Muscle of back (tissue), 11 donors: ENCODE data around the gene LMF2. TPM values are rescaled to one million over a fixed set of nuclear protein-coding genes. Genes with fewer than 3 reads are reported as not detected.

Source experiments
- DNase-seq, 3 donors: peaks; one replicate each; pipeline versions ENCODE4 v3.0.0 to v3.0.0-alpha.2; 2013
- polyA plus RNA-seq, 10 donors: library from polyadenylated mRNA; unstranded; fragments of 120-200 nt; gene quantifications; one replicate each; pipeline ENCODE4 v1.2.1, GENCODE V29; 2013; ENCODE audit not compliant: insufficient read length in 10 of 10

LMF2 gene
- polyA plus RNA-seq, 10 donors: 25.8 to 49.4 (median 38.2) TPM

DNA sequence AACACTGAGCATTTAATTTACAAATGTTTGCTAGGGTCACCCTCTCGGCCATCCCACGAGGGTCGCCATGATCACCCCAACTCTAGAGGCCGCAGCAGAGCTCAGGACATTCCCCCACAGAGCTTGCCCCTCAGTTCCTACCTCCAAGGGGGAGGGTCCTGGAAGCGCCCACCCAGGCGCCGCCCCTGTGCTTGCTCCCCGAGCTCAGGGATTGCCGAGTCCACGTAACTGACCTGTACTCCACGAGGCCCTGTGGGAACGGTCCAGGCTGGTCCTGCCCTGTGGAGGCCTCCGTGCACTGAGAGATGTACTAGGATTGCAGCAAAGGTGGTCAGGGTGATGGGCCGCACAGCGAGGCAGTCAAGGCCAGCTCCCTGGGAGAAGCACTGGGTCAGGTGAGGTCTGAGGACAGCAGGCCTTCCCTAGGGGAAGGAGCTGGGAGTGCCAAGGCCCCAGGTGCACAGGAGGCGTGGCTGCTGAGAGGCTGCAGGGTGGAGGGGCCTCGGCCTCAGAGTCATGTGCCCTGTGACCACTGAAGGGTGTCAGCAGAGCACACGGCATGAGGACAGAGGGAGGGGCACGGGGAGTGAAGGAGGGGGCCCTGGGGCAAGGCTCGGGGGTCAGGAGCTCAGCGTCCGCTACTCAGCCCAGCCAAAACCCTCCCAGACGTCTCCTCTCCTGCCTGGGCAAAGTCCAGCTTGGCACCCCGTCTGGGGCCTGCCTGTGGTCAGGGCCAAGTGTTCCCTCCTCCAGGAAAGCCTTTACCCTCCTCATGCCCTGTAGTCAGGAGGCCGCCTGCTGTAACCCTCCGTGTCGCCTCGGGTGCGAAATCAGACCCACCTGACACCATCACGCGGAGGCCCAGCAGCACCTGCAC lies 23.3 kb downstream of the LMF2 start:
- DNase-seq: no peak

DNA sequence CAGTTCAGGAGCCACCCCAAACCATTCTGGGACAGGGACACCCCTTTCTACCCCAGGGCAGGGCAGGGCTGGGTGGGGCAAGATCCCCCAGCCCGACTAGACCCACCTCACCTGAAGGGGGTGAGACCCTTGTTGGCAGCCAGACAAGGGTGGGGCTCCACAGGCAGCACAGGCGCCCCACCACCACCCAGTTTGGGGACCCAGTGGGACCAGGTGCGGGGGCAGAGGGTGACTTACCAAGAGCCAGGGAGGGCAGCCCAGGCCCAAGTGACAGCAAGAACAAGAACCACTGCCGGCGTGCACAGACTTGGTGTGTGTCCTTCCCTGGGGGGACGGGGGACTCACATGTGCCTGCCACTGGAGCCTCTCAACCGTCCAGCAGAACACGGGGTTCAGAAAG lies 23.9 kb downstream of the LMF2 start:
- no peak for DNase-seq

DNA sequence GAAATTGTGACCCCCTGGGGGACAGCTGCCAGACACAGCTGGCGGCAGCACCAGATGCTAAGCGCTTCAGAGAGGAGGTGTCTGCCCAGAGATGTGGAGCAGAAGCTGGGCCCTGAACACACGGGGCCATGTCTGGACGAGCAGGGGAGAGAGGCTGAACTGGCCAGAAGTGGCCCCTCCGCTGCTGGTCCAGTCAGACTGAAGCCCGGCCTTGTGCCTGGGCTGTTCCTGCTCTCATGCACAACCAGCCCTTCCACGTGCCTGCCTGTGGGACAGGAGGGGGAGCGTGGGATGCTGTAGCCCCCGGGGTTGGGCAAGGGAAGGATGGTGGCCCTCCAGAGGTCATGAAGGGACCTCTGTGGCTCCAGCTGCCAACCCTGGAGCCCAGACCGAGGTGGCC lies 24.4 kb downstream of the LMF2 start:
- DNase-seq: no peak

DNA sequence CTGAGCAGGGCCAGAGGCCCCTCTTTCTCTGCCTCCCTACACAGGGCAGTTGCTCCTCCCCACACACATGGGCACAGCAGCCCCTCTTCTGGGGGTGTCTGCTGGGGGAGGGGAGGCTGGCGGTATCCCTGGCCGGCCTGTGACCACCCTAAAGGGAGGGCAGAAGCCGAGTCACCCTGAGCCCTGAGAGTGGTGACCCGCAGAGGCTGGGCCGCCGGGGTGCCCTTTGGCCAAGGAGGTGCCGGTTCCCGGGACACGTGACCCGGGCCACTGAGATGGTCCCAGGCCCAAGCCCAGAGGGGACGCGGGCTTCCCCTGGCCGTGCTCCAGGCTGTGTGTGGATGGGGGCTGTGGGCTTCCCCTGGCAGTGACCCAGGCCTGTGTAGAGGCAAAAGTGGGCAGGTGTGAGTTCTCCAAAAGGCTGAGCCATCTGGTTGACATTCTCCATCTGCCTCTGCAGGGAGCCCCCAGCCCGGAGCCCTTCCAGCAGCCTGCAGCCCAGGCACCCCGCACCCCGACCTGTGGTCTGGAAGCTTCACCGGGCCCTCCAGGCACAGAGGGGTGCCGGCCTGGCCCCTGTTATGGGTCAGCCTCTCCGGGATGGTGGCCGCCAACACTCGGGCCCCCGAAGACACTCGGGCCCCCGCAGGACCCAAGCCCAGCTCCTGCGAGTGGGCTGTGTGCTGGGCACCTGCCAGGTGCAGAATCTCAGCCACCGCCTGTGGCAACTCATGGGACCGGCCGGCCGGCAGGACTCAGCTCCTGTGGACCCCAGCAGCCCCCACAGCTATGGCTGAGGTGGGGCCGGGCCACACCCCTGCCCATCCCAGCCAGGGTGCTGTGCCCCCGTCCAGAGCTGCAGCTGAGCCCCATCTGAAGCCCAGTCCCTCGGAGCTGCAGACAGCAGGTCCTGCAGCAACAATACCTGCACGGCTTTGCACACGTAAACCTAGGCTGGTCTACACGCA lies 25.1 kb downstream of the LMF2 start:
- no peak for DNase-seq

DNA sequence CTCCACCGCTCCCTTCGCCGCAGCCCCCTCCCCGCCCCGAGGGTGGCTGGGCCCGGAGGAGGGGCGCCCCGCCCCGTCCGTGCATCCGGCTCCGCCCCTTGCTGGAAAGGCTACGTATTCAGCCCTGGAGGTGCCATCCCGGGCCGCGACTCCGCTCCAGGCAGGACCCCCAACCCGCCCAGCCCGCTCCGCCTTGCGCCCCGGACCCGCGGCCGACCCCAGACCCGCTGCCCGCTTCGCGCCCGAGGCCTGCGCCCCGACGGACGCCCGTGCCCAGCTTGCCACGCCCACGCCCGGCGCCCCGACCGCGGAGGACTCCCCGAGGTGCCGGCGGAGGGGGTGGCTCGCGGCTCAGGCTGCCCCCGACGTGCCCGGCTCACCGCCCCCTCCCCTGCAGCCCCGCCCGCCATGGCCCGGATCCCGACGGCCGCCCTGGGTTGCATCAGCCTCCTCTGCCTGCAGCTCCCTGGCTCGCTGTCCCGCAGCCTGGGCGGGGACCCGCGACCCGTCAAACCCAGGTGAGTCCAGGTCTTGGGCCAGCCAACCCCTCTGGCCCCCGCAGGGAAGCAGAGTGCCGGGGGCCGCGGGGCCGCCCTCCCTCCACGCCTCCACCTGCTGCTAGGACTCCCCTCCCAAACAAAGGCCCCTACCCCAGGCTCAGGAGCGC lies 25.9 kb downstream of the LMF2 start, which contains the start of gene ADM2:
ADM2 (plus strand) TSS at position 104 of the 667 bp plus-strand sequence; CDS start at position 409, 305 bp downstream.
- DNase-seq: peak in 2 of 3 donors; percentile 27 to 50

DNA sequence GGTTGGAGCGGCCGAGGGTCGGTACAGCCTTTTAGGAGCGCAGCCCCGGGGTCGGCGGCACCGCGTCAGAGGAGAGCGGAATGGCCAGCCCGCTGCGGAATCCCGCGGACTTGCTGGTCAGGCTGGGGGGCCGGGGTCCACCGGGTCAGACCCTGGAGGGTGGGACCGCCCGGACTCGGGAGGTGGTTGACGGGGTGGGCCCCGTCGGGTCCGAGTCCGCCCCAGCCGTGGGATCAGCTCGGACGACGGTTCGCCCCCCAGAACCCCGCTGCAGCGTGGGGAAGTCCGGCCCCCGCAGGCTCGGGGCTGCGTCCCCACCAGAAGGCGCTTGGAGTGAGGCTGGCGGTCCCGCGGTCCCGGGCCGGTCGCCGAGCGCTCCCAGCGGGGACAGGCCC lies 26.5 kb downstream of the LMF2 start:
- DNase-seq: no peak

DNA sequence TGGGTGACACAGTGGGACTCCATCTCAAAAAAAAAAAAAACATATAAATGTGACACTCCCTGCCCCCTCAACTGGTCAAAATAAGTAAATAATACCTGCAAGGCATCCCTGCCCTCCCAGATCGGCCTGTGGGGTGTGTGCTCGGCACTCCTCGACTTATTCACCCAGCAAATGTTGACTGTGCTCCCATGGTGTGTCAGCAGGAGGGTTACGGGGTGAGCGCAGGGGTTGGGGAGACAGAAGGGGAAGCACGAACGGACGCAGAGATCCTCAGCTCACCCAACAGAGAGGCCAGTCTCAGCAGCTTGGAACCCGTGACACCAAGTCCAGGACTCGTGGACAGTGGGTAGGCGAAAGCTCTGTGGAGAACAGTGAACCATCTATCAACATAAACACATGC lies 27.8 kb downstream of the LMF2 start:
- no peak for DNase-seq

DNA sequence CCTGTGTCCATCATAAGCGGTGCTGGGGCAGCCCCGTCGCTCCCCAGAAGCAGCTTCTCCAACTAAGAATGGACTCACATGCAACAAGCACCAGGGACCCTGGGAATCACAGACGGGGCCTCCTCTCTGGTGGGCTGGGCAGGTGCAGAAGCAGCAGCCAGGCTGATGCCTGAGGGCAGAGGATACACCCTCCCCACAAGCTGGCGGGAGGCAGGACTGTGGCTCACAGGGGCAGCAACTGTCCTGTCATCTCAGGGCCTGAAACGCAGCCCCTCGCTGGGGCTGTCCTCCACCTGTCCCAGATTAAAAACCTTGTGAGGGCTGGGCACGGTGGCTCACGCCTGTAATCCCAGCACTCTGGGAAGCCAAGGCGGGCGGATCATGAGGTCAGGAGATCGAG lies 29.6 kb downstream of the LMF2 start:
- no peak for DNase-seq

DNA sequence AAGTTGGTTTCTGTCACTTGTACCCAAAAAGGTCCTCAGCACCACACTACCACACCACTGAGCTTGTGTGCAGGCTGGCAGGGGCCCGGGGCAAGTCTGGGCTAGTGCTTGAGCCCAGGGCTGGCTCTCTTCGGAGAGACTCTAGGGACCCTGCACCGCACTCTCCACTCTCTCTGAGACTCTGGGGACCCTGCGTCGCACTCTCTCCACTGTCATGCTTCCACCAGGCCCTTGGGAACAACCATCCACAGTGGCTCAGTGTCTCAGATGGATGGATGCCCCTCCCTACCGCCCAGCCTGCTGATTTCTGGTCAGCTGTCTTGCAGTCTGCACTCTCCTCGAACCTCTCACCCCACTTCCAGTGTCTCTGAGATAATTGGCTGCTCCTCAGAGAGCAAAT lies 30.6 kb downstream of the LMF2 start:
- no peak for DNase-seq

DNA sequence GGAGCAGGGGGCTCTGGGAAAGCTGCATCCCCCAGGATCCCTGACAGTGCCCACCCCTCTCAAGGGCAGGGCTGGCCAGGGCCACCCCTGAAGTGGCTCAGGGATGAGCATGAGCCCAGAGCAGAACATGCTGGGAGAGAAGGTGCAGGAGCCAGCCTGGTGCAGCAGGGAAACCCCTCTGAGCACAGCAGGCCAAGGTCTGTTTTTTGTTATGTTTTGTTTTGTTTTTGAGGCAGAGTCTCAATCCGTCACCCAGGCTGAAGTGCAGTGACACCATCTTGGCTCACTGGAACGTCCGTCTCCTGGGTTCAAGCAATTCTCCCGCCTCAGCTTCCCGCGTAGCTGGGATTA lies 31.9 kb downstream of the LMF2 start:
- no peak for DNase-seq

DNA sequence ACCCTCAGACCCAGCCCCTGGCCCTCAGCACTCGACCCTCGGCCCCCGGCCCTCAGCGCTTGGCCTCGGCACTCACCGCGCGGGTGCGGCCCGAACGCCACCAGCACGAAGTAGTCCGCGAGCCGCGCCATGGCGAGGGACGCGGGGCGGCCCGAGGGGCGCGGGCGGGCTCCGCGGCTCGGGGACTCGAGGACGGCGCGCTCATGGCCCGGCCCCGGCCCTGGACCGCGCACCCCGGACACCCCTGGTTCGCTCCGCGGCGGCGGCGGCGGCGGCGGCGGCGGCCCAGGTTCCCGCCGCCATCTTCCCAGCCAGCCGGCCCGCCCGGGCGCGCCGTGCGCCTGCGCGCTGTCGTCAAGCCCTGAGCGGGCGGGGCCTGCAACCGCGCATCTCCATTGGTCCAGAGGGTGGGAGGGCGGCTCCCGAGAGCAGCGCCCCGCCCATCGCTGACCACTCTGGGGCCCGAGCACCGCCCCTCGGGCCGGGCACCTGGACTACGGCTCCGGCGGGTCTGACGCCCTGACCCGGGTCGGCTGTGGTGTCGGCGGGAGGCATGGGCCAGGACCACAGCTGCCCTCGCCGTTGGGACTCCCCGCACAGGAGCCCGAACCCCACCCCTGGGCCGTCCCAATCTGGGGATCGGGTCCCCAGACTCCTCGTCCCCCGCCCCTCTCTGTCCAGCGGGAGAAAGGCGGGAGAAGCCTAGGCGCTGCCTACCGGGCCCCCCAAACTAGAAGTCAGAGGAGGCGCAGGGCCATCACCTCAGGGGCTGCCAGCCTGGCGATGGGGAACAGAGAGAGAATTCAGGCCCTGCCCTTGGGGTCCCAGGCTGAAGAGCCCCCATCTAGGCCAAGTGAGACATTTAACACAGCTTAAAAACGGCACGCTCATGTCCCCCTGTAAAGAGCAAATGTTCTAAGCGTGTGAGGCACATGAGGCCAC lies 32.5 kb downstream of the LMF2 start, which contains the start of gene SBF1:
SBF1 (minus strand) TSS at position 326 of the 942 bp plus-strand sequence; CDS start at position 131, 195 bp downstream.
- peak; percentile 91 to 97 (median 97) for DNase-seq

DNA sequence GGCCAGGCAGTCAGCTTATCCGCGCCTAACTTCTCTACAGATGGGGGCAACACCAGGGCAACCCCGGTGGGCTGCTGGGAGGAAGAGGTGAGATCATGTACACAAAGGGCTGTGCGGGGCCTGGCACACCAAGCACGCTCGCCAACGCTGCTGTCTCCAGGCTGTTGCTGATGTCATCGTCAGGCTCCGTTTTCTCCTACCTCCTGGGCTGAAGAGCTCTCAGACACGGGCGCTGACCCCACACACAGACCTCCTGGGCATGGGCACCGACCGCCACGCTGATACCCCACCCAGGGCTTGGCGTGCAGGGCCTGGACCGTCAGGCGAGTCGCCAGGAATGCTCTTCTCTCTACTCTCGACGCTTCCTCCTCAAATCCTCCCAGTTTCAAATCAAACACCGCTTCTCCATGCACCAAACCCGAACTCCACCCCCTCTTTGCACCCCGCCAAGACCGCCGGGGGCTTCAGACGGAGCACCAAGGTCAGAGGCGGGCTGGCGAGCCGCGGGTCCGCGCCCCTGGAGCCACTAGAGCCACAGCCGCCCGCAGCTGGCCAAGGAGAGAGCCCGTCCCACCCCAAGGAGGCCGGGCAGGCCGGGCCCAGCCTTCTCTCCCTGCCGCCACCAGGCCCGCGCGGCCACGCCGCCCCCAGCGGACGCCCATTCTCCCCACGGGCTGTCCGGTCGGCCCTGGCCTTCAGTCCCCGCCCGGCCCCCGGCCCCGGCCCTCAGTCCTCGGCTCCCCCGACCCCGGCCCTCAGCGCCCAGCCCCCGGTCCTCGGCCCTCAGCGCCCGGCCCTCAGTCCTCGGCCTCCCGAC lies 33.4 kb downstream of the LMF2 start:
- DNase-seq: peak in 2 of 3 donors; percentile 15 to 61

DNA sequence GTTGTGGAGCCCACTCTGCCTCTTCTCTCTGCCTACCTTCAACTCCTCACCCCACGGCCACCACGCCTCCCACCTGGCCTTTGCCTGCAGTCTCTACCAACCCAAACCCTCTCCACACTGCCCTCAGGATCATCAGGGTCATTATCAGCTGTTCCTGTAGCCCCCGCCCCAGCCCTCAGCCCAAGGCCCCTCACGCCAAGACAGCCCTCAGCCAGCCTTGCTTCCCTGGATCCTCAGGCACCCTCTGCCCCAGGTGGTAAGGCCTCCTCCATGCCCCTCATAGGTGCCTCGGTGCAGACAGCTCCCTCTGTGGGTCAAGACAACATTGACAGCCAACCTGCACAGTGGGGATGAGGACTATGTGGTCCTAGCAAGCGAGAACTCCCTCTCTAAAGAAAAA lies 34.4 kb downstream of the LMF2 start:
- DNase-seq: no peak

DNA sequence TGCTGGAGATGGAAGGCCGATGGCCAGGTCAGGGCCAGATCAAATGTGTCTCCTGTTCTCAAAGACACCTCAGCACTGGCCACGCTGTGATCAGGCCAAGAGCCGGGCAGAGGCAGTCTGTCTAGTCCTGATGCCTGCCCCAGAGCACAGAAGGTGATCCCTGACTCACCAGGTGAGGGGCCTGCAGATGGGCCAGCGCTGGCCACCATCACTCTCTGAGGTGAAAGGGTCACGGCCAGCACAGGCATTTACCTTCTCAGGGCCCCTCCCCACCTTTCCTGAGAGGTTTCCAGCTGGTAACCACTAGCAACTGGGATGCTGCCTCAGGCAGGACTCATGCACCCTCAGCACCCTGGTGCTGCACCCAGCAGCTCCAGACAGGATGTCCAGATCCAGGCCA lies 35.5 kb downstream of the LMF2 start:
- DNase-seq: no peak

DNA sequence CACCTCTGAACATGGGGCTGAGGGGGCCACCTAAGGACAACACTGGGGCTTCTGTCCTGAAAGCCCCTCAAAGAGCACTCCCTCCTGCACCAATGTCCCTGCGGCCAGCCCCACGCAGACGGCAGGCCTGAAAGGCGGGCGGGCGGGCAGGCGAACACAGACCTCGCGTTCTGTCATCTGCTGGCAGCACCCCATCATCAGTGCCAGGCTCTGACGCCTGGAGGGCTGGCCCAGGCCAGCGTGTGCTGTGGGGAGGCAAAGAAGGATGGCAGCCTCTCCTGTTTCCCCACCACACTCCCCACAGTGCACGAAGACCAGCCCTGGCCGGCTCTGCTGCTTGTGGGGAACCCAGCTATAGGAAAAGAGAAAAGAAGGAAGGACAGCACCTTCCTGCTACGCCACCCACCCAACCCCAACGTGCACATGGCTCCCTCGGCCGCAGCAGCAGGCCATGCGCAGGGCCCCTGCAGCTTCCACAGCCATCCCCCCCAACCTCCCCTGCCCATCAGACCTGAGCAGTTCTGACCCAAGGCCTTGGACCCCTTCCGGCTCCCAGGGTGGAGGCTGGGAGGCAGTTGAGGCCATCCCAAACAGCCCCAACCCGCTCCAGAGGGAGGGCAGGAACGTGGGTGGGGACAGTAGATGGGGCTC lies 36.2 kb downstream of the LMF2 start:
- no peak for DNase-seq

DNA sequence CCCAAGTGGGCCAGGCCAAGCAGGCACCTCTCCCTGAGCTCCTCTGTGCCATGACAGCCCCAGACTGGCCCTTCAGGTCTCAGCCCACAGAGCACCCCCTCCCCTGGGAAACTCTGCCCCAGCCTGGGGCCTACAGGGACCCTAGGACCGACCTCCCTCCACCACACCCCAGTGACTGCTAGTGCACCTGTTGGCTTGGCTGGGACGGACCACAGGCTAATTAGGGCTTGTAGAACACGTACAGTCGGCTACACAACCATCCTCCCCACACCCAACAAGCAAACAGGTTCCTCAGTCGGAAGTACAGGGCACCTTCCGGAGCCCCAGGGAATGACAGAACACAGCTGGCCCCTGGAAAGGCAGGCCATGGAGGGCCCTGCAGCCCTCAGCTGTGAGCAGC lies 37.0 kb downstream of the LMF2 start:
- DNase-seq: no peak

DNA sequence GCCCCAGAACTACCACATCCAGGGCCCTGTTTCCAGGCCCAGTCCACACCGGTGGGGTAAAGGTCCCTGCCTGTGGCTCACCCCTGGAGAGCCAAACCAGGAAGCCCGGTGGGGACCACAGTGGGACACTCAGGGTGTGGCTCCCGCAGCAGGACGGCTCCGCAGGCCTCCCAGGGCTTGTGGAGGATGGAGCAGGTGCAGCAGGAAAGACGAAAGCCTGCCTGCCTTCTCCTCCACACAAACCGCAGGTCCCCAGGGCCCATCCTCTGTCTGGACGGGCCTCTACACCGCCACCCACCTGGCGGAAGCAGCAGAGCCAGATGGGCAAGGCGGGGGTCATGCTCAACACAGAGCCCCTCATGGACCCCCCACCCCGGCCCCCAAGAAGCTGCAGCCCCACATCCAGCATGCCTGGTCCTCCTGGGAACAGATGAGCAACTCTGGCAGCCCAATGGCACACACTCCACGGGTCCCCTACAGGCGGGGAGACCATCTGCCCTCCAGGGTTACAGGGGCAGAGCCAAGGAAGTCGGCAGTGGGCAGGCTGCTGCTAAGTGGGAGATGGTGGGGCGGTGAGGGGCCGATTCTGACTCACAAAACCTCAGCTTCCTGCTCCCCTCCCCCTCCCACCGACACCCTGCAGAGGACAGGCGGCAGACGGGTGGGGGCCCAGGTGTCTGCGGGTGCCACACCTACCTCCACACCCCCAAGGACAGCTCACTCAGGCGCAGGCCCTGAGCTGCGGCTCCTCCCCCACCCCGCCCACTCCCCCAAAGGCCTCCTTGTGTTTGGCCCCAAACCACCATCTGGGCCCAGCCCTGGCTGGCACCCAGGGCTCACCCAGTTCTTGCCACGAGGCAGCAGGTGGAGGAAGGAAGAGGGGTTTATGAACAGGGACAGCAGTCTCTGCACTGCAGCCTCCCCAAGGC lies 37.9 kb downstream of the LMF2 start:
- no peak for DNase-seq

DNA sequence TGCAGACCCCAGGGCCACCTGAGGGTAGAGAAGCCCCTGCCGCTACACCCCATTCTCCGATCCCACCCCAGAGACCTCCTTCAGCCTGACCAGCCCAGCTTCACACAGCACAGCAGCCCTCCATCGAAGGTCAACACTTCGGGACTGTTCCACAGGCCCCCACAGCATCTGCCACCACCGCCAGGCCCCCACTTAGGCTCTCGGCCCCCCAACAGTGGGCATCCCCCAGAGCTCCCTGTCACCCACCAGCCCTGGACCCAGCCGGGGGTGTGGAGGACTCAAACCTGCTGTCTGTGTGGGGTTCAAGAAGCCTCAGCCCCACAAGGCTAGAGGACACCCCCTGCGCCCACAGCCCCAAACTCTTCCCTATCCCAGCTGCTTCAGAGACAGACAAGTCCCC lies 38.9 kb downstream of the LMF2 start:
- DNase-seq: no peak
